ENCODE measurements around the gene HHATL. TPM values are rescaled to one million over a fixed set of nuclear protein-coding genes. Genes with fewer than 3 reads are reported as not detected.

The HHATL gene
- total RNA-seq, 3 donors from 2014 or later: 0.70 TPM; not detected in 2

DNA sequence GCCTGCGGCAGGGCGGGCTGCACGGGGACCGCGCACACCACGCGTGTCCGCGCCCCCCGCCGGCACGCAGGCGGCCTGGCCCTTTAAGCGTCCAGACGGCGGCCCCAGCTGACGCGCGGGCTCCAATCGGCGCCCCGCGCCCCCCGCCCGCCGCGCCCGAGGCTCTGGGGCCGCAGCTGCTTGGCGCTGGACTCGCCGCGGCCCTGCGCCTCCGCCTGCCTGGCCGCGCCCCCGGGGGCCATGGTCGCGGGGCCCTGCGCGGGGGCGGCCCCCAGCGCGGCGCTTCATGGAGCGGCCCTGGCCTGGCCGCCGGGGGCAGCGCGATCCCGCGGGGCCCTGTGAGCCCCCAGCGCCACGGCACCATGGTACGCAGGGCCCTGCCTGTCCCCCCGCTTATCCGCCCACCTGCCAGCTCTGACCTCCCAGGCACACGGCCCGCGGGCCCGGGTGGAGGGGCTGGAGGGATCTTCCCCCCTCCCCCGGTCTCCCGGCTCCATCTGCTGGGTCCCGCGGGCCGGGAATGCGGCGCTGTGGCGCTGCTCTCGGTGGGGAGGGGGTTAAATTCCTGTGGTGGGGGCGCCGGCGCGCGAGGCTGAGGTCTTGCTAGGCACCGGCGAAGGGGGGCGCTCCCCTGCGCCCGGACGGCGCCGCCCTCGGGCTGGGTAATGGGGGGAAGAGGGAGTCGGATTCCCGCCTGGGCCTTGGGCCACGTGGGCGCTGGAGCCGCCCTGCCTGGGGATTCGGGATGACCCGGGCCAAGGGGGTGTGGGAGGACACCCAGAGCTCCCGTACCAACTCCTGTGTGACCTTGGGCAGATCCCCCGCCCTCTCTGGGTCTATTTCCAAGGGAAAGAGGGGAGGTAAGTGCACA, 48.0 kb downstream of the HHATL start:
- H3K9me3 ChIP-seq: no peaks in the 10 kb centered on the region
- ATAC-seq: peak; percentile 47
- H3K4me1 ChIP-seq (ENCODE audit: low read depth): peaks cover 17% of the 10 kb centered on the region
- H3K36me3 ChIP-seq (ENCODE audit: low read depth): no peaks in the 10 kb centered on the region
- H3K4me3 ChIP-seq: peak overlapping the region; percentile 32
- peak; percentile 35 to 75 (median 65) for DNase-seq
- TF ChIP-seq, protein P1, sequence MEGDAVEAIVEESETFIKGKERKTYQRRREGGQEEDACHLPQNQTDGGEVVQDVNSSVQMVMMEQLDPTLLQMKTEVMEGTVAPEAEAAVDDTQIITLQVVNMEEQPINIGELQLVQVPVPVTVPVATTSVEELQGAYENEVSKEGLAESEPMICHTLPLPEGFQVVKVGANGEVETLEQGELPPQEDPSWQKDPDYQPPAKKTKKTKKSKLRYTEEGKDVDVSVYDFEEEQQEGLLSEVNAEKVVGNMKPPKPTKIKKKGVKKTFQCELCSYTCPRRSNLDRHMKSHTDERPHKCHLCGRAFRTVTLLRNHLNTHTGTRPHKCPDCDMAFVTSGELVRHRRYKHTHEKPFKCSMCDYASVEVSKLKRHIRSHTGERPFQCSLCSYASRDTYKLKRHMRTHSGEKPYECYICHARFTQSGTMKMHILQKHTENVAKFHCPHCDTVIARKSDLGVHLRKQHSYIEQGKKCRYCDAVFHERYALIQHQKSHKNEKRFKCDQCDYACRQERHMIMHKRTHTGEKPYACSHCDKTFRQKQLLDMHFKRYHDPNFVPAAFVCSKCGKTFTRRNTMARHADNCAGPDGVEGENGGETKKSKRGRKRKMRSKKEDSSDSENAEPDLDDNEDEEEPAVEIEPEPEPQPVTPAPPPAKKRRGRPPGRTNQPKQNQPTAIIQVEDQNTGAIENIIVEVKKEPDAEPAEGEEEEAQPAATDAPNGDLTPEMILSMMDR (IDR thresholded peaks at IDR 0.05): no peak
- intact Hi-C loops (cut with DNase I, micrococcal nuclease): loop anchor here in 1 of 2 donors (10.0 kb wide), 1 partner anchor 90 kb away; no protein-coding TSS in a partner anchor

DNA sequence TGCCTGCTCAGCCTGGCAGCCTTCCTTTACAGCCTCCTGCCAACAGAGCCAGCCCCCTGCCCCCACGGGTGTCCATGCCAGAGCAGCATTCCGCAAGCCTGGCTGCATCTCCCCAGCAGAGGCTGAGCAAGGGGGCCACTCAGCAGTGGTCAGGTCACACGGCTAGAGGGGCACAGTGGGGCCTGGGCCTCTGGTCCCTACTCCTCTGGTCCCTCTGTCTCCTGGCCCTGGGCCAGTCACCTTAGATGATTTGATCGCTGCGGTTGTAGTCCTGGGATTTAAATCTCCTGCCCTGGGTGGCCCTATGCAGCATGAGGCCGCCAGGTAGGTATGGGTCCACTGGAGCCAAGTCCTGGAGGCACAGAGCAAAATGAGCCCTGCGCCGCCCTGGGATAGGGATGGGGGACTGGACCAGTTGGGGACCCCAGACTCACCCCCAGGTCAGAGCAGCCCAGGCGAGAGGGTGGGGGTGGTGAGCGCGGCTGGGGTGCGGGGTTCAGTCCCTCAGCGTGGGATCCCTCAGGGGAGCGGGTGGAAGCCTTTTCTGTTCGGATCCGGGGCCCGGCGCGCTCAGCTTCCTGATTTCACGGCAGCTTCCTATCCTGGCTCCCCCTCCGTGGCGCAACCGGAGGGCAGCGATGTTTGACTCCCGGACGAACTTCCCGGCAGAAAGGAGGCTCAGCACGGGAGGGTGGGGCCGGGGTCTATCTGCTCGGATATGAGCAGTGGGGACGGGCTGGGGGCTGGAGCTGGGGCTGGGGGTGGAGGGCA, 48.9 kb downstream of the HHATL start, which contains the start of gene ZBTB47:
Gene ZBTB47, plus strand, starts transcription at position 138 of the 771 bp plus-strand sequence. CDS start 4,659 bp downstream, outside the sequence.
- intact Hi-C loops (cut with DNase I, micrococcal nuclease): loop anchor here in 1 of 2 donors (10.0 kb wide), 1 partner anchor 91 kb away; no protein-coding TSS in a partner anchor
- DNase-seq (peak; percentile 54 to 77 (median 65)), ATAC-seq (peak; percentile 16)
- TF ChIP-seq, protein P1 (IDR thresholded peaks at IDR 0.05): no peak
- Histone ChIP-seq H3K4me3 (peak within 1 kb of the TSS; percentile 32), H3K36me3 (ENCODE audit: low read depth) (no peaks in the 10 kb centered on the region), H3K4me1 (ENCODE audit: low read depth) (peaks cover 17% of the 10 kb centered on the region), H3K9me3 (no peaks in the 10 kb centered on the region)

DNA sequence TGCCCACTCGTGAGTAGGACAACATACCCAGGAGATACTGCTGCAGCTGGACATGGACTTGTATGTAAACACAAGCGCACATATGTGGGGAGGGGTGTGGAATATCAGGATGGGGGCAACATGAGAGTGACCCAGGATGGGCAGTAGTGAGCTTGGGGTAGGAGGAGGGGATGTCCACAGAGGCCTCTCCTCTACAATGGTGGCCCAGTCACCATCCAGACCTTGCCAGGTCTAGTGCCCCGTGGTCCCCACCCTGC, 49.4 kb downstream of the HHATL start:
- no peaks in the 10 kb centered on the region for H3K36me3 ChIP-seq (ENCODE audit: low read depth)
- H3K4me3 ChIP-seq: no peak overlapping the region
- TF ChIP-seq, protein P1 (IDR thresholded peaks at IDR 0.05): no peak
- ATAC-seq (peak; percentile 4), DNase-seq (no peak)
- peaks cover 17% of the 10 kb centered on the region for H3K4me1 ChIP-seq (ENCODE audit: low read depth)
- intact Hi-C loops (cut with DNase I, micrococcal nuclease): loop anchor here in 1 of 2 donors (10.0 kb wide), 1 partner anchor 92 kb away; no protein-coding TSS in a partner anchor
- no peaks in the 10 kb centered on the region for H3K9me3 ChIP-seq

DNA sequence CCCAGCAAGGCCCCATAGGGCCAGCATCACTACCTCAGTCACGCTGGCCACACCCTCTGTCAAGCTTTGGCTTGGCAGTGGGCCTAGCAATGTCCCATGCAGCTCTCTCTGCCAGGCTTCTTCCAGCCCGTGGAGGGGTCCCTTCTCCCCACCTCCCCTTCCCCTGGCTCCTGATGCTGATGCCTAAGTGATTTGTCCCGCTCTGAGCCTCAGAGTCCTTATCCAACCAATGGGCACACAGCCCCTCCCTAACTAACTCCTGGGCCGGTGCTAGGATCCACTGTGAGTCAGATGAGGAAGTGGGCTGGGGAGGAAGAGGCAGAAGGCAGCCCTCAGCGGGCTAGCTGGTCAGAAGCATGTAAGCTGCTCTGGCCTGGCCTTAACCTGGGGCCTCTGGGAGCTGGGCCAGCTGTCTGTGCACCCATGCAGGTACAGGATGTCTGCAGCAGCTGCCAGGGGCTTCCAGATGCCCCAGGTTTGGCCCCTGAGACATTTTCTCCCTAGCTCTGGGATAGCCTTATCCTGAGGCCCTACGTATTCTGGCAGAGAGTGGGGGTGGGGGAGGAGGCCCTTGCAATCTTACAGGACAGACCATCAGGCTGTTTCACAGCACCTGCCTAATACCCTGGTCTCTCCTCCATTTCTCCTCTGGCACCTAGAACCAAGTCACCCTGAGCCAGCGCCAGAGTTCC, 49.8 kb downstream of the HHATL start:
- TF ChIP-seq, protein P1 (IDR thresholded peaks at IDR 0.05): no peak
- H3K36me3 ChIP-seq (ENCODE audit: low read depth): no peaks in the 10 kb centered on the region
- peak; percentile 48 to 85 (median 63) for DNase-seq
- no peak overlapping the region for H3K4me3 ChIP-seq
- ATAC-seq: peak; percentile 87
- intact Hi-C loops (cut with DNase I, micrococcal nuclease): loop anchor here in 1 of 2 donors (10.0 kb wide), 1 partner anchor 92 kb away; no protein-coding TSS in a partner anchor
- no peaks in the 10 kb centered on the region for H3K9me3 ChIP-seq
- peaks cover 17% of the 10 kb centered on the region for H3K4me1 ChIP-seq (ENCODE audit: low read depth)

DNA sequence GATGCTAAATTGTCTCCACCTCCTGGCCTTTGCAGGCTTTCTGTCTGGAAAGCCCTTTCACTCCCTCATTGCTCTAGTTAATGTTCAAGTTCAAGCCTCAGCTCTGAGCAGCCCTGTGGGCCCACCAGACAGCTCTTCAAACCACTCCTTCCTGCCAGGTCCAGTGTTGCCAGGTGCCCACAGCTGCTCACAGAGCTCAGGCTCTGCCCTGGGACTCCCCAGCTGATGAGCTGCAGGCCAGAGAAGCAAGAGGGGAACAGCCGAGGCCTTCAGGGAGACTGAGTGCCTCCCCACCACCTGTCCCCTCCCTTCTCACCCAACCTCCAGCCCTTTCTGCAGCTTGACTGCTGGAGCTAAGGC, 50.4 kb downstream of the HHATL start:
- DNase-seq (no peak), ATAC-seq (no peak)
- Histone ChIP-seq H3K4me3 (no peak overlapping the region), H3K9me3 (no peaks in the 10 kb centered on the region), H3K36me3 (ENCODE audit: low read depth) (no peaks in the 10 kb centered on the region), H3K4me1 (ENCODE audit: low read depth) (peaks cover 17% of the 10 kb centered on the region)
- intact Hi-C loops (cut with DNase I, micrococcal nuclease): loop anchor here in 1 of 2 donors (10.0 kb wide), 1 partner anchor 93 kb away; no protein-coding TSS in a partner anchor
- TF ChIP-seq, protein P1 (IDR thresholded peaks at IDR 0.05): no peak

All from mucosa of descending colon (tissue), 3 donors.